Rectal smooth muscle tissue (tissue), 1 donor: Measurements from ENCODE around the gene KLK13.

Source experiments
- H3K27ac ChIP-seq: one replicate; pipeline ENCODE4 v1.7.0; 2013; ENCODE audit warnings: low read depth, low read length, inconsistent platforms
- H3K27me3 ChIP-seq: one replicate; pipeline ENCODE4 v1.7.0; 2013; ENCODE audit warnings: low read length; ENCODE audit not compliant: control insufficient read depth, insufficient read depth
- H3K36me3 ChIP-seq: one replicate; pipeline ENCODE4 v1.7.0; 2013; ENCODE audit warnings: low read length; ENCODE audit not compliant: control insufficient read depth, insufficient read depth
- H3K4me1 ChIP-seq: one replicate; pipeline ENCODE4 v1.7.0; 2013; ENCODE audit warnings: low read length; ENCODE audit not compliant: control insufficient read depth, insufficient read depth
- H3K4me3 ChIP-seq: one replicate; pipeline ENCODE4 v1.7.0; 2013; ENCODE audit warnings: low read length
- H3K9ac ChIP-seq: one replicate; pipeline ENCODE4 v1.7.0; 2013; ENCODE audit warnings: low read length

The KLK13 gene

DNA sequence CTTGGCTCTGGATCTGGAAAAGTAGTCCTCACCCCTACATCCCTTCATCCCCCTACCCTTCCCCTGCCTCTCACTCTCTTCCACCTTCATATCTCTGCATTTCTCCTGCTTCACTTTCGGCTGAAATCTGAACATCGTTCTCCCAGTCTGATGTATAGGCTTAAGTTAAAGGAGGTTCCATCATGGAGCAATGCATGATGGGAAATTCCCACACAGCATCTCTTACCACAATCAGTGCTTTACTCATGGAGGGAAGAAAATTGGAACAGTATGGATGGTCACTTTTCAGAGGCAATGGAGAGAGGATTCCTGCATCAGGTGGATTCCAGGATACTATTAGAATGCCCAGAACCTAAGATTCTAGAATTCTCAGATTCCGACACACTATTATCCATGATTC is 57.4 kb downstream of the KLK13 start:
- H3K4me1 ChIP-seq, result no peaks in the 10 kb centered on the region
- H3K27ac ChIP-seq, result no peak overlapping the region
- no peak overlapping the region for H3K9ac ChIP-seq
- H3K4me3 ChIP-seq, result no peak overlapping the region
- H3K27me3 ChIP-seq, result peaks cover 1% of the 10 kb centered on the region
- H3K36me3 ChIP-seq, result no peaks in the 10 kb centered on the region

DNA sequence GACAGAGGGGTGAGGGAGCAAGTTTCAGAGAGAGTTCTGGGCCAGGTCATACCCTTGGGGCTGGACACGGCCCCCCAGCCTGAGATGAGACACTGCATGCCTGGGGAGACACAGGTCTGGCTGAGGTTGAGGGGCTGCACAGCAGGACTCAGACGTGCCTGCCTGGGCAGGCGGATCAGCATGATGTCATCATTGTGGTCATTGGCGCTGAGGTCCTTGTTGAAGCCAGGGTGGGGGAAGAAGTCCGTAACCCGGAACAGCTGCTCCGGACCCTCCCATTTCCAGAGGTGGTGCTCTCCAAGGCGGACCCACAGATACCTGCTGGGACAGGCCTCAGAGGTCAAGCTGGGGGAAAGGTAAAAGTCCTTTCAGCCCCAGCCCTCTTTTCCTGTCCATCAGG is 58.5 kb downstream of the KLK13 start:
- Histone ChIP-seq H3K9ac (no peak overlapping the region), H3K4me1 (no peaks in the 10 kb centered on the region), H3K36me3 (no peaks in the 10 kb centered on the region), H3K27me3 (peaks cover 7% of the 10 kb centered on the region), H3K4me3 (no peak overlapping the region), H3K27ac (no peak overlapping the region)
